Stomach smooth muscle (tissue), 2 donors: ENCODE data around the gene CA7.

Experiments
- H3K27ac ChIP-seq: one replicate; pipeline ENCODE4 v1.7.0; 2013; ENCODE audit warnings: mild to moderate bottlenecking, low read length, inconsistent platforms
- H3K27me3 ChIP-seq, 2 donors: one replicate each; pipeline ENCODE4 v1.7.0; 2013; ENCODE audit warnings: low read length in 2 of 2; ENCODE audit not compliant: insufficient read depth in 2 of 2, control insufficient read depth in 1 of 2
- H3K36me3 ChIP-seq, 2 donors: one replicate each; pipeline ENCODE4 v1.7.0; 2013; ENCODE audit warnings: low read length in 2 of 2; ENCODE audit not compliant: control insufficient read depth in 2 of 2, insufficient read depth in 2 of 2
- H3K4me1 ChIP-seq: one replicate; pipeline ENCODE4 v1.7.0; 2013; ENCODE audit warnings: low read length; ENCODE audit not compliant: control insufficient read depth, insufficient read depth
- H3K4me3 ChIP-seq, 2 donors: one replicate each; pipeline ENCODE4 v1.7.0; 2013; ENCODE audit warnings: low read length in 2 of 2
- H3K9ac ChIP-seq, 2 donors: one replicate each; pipeline ENCODE4 v1.7.0; 2013; ENCODE audit warnings: low read length in 2 of 2, mild to moderate bottlenecking in 1 of 2
- H3K9me3 ChIP-seq, 2 donors: one replicate each; pipeline ENCODE4 v1.7.0; 2013; ENCODE audit warnings: low read length in 2 of 2; ENCODE audit not compliant: control insufficient read depth in 2 of 2
- donor health status: healthy.
- donor health status: Pancreatic carcinoma.

Gene CA7

GRCh38 chr16:66844342-66845079 is at the start of gene CA7:
Gene CA7 (plus strand): TSS chr16:66844414. CDS start chr16:66844488, 74 bp downstream.
- Histone ChIP-seq H3K9me3 (no peaks in the 10 kb centered on the region), H3K27me3 (peaks cover 29 to 31% of the 10 kb centered on the region in 2 donors), H3K9ac (peak within 1 kb of the TSS in 1 of 2 donors; percentile 22), H3K27ac (no peak within 1 kb of the TSS), H3K4me3 (peak within 1 kb of the TSS; percentile 59 to 69), H3K4me1 (peaks cover 11% of the 10 kb centered on the region), H3K36me3 (no peaks in the 10 kb centered on the region)

- Histone ChIP-seq H3K27me3 (no peaks in the 10 kb centered on the region), H3K27ac (no peak overlapping the region), H3K36me3 (peaks cover 4 to 13% of the 10 kb centered on the region in 2 donors), H3K4me3 (no peak overlapping the region), H3K9me3 (no peaks in the 10 kb centered on the region), H3K4me1 (no peaks in the 10 kb centered on the region), H3K9ac (no peak overlapping the region)
These were observed 46.1 kb upstream of the CA7 start for GRCh38 chr16:66798161-66798560.

DNA sequence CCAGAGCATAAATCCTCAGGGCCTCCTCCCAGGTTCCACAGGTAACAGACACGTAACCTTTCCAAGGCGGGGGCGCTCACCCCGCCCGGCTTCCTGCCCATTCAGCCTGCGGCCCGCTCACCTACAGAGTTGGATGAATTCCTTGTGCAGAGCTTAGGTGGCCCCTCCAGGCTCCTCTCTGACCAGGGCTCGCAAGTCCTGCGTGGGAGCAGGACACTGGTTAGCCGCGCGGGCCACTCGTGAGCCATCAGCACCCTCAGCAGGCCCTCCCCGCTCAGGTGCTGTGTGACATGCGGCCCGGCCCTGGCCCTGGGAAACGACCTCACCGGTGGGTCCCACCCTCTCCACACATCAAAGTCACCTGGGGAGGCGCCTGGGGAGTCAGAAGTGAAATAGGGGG is 43.4 kb upstream of the CA7 start:
- Histone ChIP-seq H3K9ac (no peak overlapping the region), H3K27me3 (no peaks in the 10 kb centered on the region), H3K9me3 (no peaks in the 10 kb centered on the region), H3K4me1 (no peaks in the 10 kb centered on the region), H3K4me3 (no peak overlapping the region), H3K27ac (no peak overlapping the region), H3K36me3 (peaks cover 17 to 31% of the 10 kb centered on the region in 2 donors)

GRCh38 chr16:66801320-66802105 is 42.7 kb upstream of the CA7 start, which contains the start of gene TERB1:
Gene TERB1 (minus strand): TSS chr16:66801584. CDS start chr16:66796798, 4,786 bp downstream.
- Histone ChIP-seq H3K36me3 (peaks cover 17 to 31% of the 10 kb centered on the region in 2 donors), H3K9me3 (no peaks in the 10 kb centered on the region), H3K9ac (no peak within 1 kb of the TSS), H3K27ac (no peak within 1 kb of the TSS), H3K4me3 (no peak within 1 kb of the TSS), H3K4me1 (no peaks in the 10 kb centered on the region), H3K27me3 (no peaks in the 10 kb centered on the region)

GRCh38 chr16:66802159-66802558 is 42.1 kb upstream of the CA7 start:
- Histone ChIP-seq H3K9me3 (no peaks in the 10 kb centered on the region), H3K4me3 (no peak overlapping the region), H3K27ac (no peak overlapping the region), H3K9ac (no peak overlapping the region), H3K4me1 (no peaks in the 10 kb centered on the region), H3K27me3 (no peaks in the 10 kb centered on the region), H3K36me3 (peaks cover 24 to 35% of the 10 kb centered on the region in 2 donors)

DNA sequence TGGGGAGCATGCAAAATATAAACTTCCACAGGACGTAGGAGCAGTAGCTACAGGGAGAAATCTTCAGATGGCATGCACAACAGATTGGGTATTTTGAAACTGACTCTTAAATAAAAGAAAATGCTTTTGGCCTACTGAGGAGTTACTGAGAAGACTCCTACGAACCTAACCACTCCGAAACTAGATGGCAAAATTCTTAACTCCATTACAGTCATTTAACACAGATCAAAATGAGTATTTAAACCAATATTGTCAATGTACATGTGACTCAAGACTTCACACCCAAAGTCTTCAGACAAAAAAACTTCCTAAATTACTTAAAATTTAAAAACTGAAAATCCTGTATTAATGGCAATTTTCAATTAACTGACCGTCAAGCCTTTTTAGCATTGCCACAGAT is 34.4 kb upstream of the CA7 start:
- H3K9me3 ChIP-seq, result no peaks in the 10 kb centered on the region
- H3K27me3 ChIP-seq, result no peaks in the 10 kb centered on the region
- peaks cover 43 to 54% of the 10 kb centered on the region in 2 donors for H3K36me3 ChIP-seq
- H3K27ac ChIP-seq, result no peak overlapping the region
- no peak overlapping the region for H3K9ac ChIP-seq
- H3K4me3 ChIP-seq, result no peak overlapping the region
- no peaks in the 10 kb centered on the region for H3K4me1 ChIP-seq

DNA sequence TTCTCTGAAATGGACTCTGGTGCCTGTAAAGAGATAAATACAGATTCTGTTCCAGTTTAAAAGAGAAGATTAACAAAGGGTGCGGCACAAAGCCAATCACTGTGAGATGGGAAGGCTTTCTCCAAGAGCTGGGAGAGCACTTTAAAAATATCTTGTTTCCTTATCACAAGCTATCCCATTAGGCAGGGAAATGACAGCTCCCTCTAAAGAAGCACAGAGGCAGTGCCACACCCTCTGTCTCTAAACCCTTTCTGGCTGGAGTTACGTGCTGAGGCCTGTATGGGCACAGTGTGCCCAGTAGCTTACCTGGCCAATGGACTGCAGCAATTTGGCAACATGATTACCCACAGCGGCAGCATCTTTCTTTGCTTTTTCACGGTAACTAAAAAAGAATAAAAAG is 33.8 kb upstream of the CA7 start:
- no peak overlapping the region for H3K4me3 ChIP-seq
- H3K36me3 ChIP-seq, result peaks cover 41 to 53% of the 10 kb centered on the region in 2 donors
- H3K27me3 ChIP-seq, result no peaks in the 10 kb centered on the region
- H3K9ac ChIP-seq, result no peak overlapping the region
- no peaks in the 10 kb centered on the region for H3K9me3 ChIP-seq
- no peaks in the 10 kb centered on the region for H3K4me1 ChIP-seq
- no peak overlapping the region for H3K27ac ChIP-seq

- Histone ChIP-seq H3K36me3 (peaks cover 41 to 50% of the 10 kb centered on the region in 2 donors), H3K9ac (no peak overlapping the region), H3K27me3 (no peaks in the 10 kb centered on the region), H3K27ac (no peak overlapping the region), H3K4me1 (no peaks in the 10 kb centered on the region), H3K4me3 (no peak overlapping the region), H3K9me3 (no peaks in the 10 kb centered on the region)
These were observed 33.2 kb upstream of the CA7 start for GRCh38 chr16:66811043-66811442.

- no peak overlapping the region for H3K27ac ChIP-seq
- no peaks in the 10 kb centered on the region for H3K9me3 ChIP-seq
- H3K27me3 ChIP-seq, result no peaks in the 10 kb centered on the region
- H3K9ac ChIP-seq, result no peak overlapping the region
- H3K4me3 ChIP-seq, result no peak overlapping the region
- no peaks in the 10 kb centered on the region for H3K4me1 ChIP-seq
- peaks cover 33 to 64% of the 10 kb centered on the region in 2 donors for H3K36me3 ChIP-seq
These were observed 29.5 kb upstream of the CA7 start for GRCh38 chr16:66814734-66815133.

DNA sequence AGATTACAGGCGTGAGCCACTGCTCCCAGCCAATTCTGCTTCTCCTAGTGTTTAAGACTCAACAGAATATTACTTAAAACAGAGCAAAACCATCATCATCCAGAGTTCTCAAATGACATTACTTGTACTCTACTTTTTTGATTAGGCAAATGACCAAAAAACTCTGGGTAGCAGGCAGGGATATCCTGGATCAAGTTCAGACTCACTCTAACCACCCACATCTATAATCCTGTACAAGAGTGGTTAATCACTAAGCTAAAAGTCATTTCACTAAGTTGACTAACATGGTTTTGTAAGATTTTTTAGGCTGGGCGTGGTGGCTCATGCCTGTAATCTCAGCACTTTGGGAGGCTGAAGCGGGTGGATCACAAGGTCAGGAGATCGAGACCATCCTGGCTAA is 20.2 kb upstream of the CA7 start:
- no peak overlapping the region for H3K4me3 ChIP-seq
- H3K36me3 ChIP-seq, result peaks cover 35 to 37% of the 10 kb centered on the region in 2 donors
- peaks cover 4% of the 10 kb centered on the region for H3K4me1 ChIP-seq
- no peak overlapping the region for H3K9ac ChIP-seq
- no peaks in the 10 kb centered on the region for H3K27me3 ChIP-seq
- H3K9me3 ChIP-seq, result no peaks in the 10 kb centered on the region
- no peak overlapping the region for H3K27ac ChIP-seq
